HEK293T (cell line): ENCODE results near the gene MARS1.

ENCODE experiments used
- ARNT ChIP-seq: fragments of 450-650 bp; IDR thresholded peaks from 2 replicates; pipeline ENCODE4 v1.6.1; 2017; ENCODE audit warnings: mild to moderate bottlenecking
- BHLHE40 ChIP-seq: fragments of 450-650 bp; IDR thresholded peaks from 2 replicates; pipeline ENCODE4 v1.6.1; 2016; ENCODE audit warnings: mild to moderate bottlenecking, moderate library complexity, borderline replicate concordance
- FOXM1 ChIP-seq: fragments of 450-650 bp; IDR thresholded peaks from 2 replicates; pipeline ENCODE4 v1.6.1; 2017; ENCODE audit warnings: mild to moderate bottlenecking, borderline replicate concordance
- HDGF ChIP-seq: fragments of 450-650 bp; IDR thresholded peaks from 2 replicates; pipeline ENCODE4 v1.6.1; 2017; ENCODE audit warnings: antibody characterized with exemption, borderline replicate concordance
- L3MBTL2 ChIP-seq: fragments of 450-650 bp; conservative IDR thresholded peaks from 2 replicates; pipeline ENCODE4 v1.6.1; 2016; ENCODE audit warnings: mild to moderate bottlenecking
- LEF1 ChIP-seq: fragments of 450-650 bp; IDR thresholded peaks from 2 replicates; pipeline ENCODE4 v1.6.1; 2017; ENCODE audit warnings: mild to moderate bottlenecking, borderline replicate concordance
- NFRKB ChIP-seq: fragments of 450-650 bp; IDR thresholded peaks from 2 replicates; pipeline ENCODE4 v1.6.1; 2016; ENCODE audit warnings: mild to moderate bottlenecking, moderate library complexity
- SP1 ChIP-seq: fragments of 450-650 bp; IDR thresholded peaks from 2 replicates; pipeline ENCODE4 v1.6.1; 2017
- SUZ12 ChIP-seq: fragments of 450-650 bp; IDR thresholded peaks from 2 replicates; pipeline ENCODE4 v1.6.1; 2016; ENCODE audit warnings: mild to moderate bottlenecking
- TARDBP ChIP-seq: fragments of 450-650 bp; IDR thresholded peaks from 2 replicates; pipeline ENCODE4 v1.6.1; 2016
- ZNF384 ChIP-seq: fragments of 450-650 bp; IDR thresholded peaks from 2 replicates; pipeline ENCODE4 v1.6.1; 2016

GRCh38 chr12:57485695-57486094 is 2.2 kb upstream of the MARS1 start:
- TF ChIP-seq L3MBTL2 (no peak), LEF1 (no peak), SP1 (no peak), FOXM1 (no peak), HDGF (no peak), NFRKB (no peak), SUZ12 (no peak), ZNF384 (no peak), TARDBP (no peak), BHLHE40 (no peak), ARNT (no peak)
